ENCODE measurements around the gene ELK3.

ELK3 gene

GRCh38 chr12:96190413-96191108, 3.6 kb upstream of the ELK3 start:
- DNase-seq = no peak

GRCh38 chr12:96192926-96193573, 1.1 kb upstream of the ELK3 start:
- DNase-seq = no peak

GRCh38 chr12:96194576-96194889, 358 bp downstream of the ELK3 start:
- no peak for DNase-seq

- peak; percentile 81 for DNase-seq
Observed at GRCh38 chr12:96194971-96195844, 1.0 kb downstream of the ELK3 start.

GRCh38 chr12:96195845-96196451, 1.8 kb downstream of the ELK3 start:
- DNase-seq = peak; percentile 75

- DNase-seq = peak; percentile 45
Observed at GRCh38 chr12:96196781-96197180, 2.6 kb downstream of the ELK3 start.

- no peak for DNase-seq
Observed at GRCh38 chr12:96197503-96198272, 3.5 kb downstream of the ELK3 start.

GRCh38 chr12:96198965-96199364, 4.8 kb downstream of the ELK3 start:
- DNase-seq = no peak

- no peak for DNase-seq
Observed at GRCh38 chr12:96199464-96199863, 5.3 kb downstream of the ELK3 start.

- DNase-seq = no peak
Observed at GRCh38 chr12:96201272-96202227, 7.4 kb downstream of the ELK3 start.

- DNase-seq = no peak
Observed at GRCh38 chr12:96204381-96204780, 10.2 kb downstream of the ELK3 start.

GRCh38 chr12:96205908-96206307, 11.7 kb downstream of the ELK3 start:
- no peak for DNase-seq

- no peak for DNase-seq
Observed at GRCh38 chr12:96206936-96207662, 12.9 kb downstream of the ELK3 start.

- DNase-seq = no peak
Observed at GRCh38 chr12:96208346-96208745, 14.2 kb downstream of the ELK3 start.

- no peak for DNase-seq
Observed at GRCh38 chr12:96208801-96209549, 14.8 kb downstream of the ELK3 start.

- DNase-seq = peak; percentile 63
Observed at GRCh38 chr12:96210376-96211055, 16.3 kb downstream of the ELK3 start.

GRCh38 chr12:96211988-96212387, 17.8 kb downstream of the ELK3 start:
- DNase-seq = peak; percentile 44

- DNase-seq = no peak
Observed at GRCh38 chr12:96212456-96213375, 18.5 kb downstream of the ELK3 start.

Data from stimulated activated CD4-positive, alpha-beta T cell treated with anti-CD3 and anti-CD28 coated beads, Interleukin-15, amount 100 ng/mL, for 24 hours (primary cell).